Measurements from ENCODE around the gene OGFRL1.

Gene OGFRL1

GRCh38 chr6:71332012-71332411, 43.4 kb downstream of the OGFRL1 start:
- in situ Hi-C loops (cut with MboI; ENCODE audit: low sequenced_read_pairs) = no loop called here

- in situ Hi-C loops (cut with MboI; ENCODE audit: low sequenced_read_pairs) = no loop called here
Observed at GRCh38 chr6:71333050-71333449, 44.4 kb downstream of the OGFRL1 start.

- in situ Hi-C loops (cut with MboI; ENCODE audit: low sequenced_read_pairs) = no loop called here
Observed at GRCh38 chr6:71333697-71334096, 45.1 kb downstream of the OGFRL1 start.

GRCh38 chr6:71334768-71335167, 46.2 kb downstream of the OGFRL1 start:
- in situ Hi-C loops (cut with MboI; ENCODE audit: low sequenced_read_pairs) = no loop called here

- in situ Hi-C loops (cut with MboI; ENCODE audit: low sequenced_read_pairs) = no loop called here
Observed at GRCh38 chr6:71335544-71335943, 46.9 kb downstream of the OGFRL1 start.

- in situ Hi-C loops (cut with MboI; ENCODE audit: low sequenced_read_pairs) = no loop called here
Observed at GRCh38 chr6:71336901-71337300, 48.3 kb downstream of the OGFRL1 start.

- in situ Hi-C loops (cut with MboI; ENCODE audit: low sequenced_read_pairs) = no loop called here
Observed at GRCh38 chr6:71338540-71339316, 50.1 kb downstream of the OGFRL1 start.

GRCh38 chr6:71342772-71343171, 54.2 kb downstream of the OGFRL1 start:
- in situ Hi-C loops (cut with MboI; ENCODE audit: low sequenced_read_pairs) = no loop called here

GRCh38 chr6:71345476-71346333, 57.1 kb downstream of the OGFRL1 start:
- in situ Hi-C loops (cut with MboI; ENCODE audit: low sequenced_read_pairs) = no loop called here

GRCh38 chr6:71346334-71346694, 57.7 kb downstream of the OGFRL1 start:
- in situ Hi-C loops (cut with MboI; ENCODE audit: low sequenced_read_pairs) = no loop called here

GRCh38 chr6:71347119-71347518, 58.5 kb downstream of the OGFRL1 start:
- in situ Hi-C loops (cut with MboI; ENCODE audit: low sequenced_read_pairs) = no loop called here

GRCh38 chr6:71349395-71349794, 60.8 kb downstream of the OGFRL1 start:
- in situ Hi-C loops (cut with MboI; ENCODE audit: low sequenced_read_pairs) = no loop called here

GRCh38 chr6:71349976-71350615, 61.5 kb downstream of the OGFRL1 start:
- in situ Hi-C loops (cut with MboI; ENCODE audit: low sequenced_read_pairs) = no loop called here

- in situ Hi-C loops (cut with MboI; ENCODE audit: low sequenced_read_pairs) = no loop called here
Observed at GRCh38 chr6:71351190-71351589, 62.6 kb downstream of the OGFRL1 start.
